KOPT-K1 (cell line): ENCODE data around the gene PDZD4.

Source experiments
- H3K27ac ChIP-seq: fragments of 200-600 bp; sonication (generic); 2 replicates; pipeline ENCODE4 v1.5.1; 2016; ENCODE audit warnings: antibody characterized with exemption, mild to moderate bottlenecking, low read depth, low read length; ENCODE audit not compliant: poor library complexity, severe bottlenecking
- H3K36me3 ChIP-seq: fragments of 200-600 bp; sonication (generic); 2 replicates; pipeline ENCODE4 v1.5.1; 2017; ENCODE audit warnings: antibody characterized with exemption, mild to moderate bottlenecking, low read length, moderate library complexity; ENCODE audit not compliant: insufficient read depth
- H3K9me3 ChIP-seq: fragments of 200-600 bp; sonication (generic); 2 replicates; pipeline ENCODE4 v1.5.1; 2017; ENCODE audit warnings: antibody characterized with exemption, low read length, mild to moderate bottlenecking; ENCODE audit not compliant: insufficient read depth, poor library complexity, severe bottlenecking

PDZD4 gene

GRCh38 chrX:153814591-153815315, 15.6 kb downstream of the PDZD4 start:
- no peak overlapping the region for H3K27ac ChIP-seq
- H3K36me3 ChIP-seq, result no peaks in the 10 kb centered on the region
- H3K9me3 ChIP-seq, result no peaks in the 10 kb centered on the region

- Histone ChIP-seq H3K27ac (no peak overlapping the region), H3K9me3 (no peaks in the 10 kb centered on the region), H3K36me3 (no peaks in the 10 kb centered on the region)
Measured at GRCh38 chrX:153813161-153813560, 17.2 kb downstream of the PDZD4 start.

- no peak overlapping the region for H3K27ac ChIP-seq
- no peaks in the 10 kb centered on the region for H3K9me3 ChIP-seq
- no peaks in the 10 kb centered on the region for H3K36me3 ChIP-seq
Measured at GRCh38 chrX:153812220-153812619, 18.1 kb downstream of the PDZD4 start.

GRCh38 chrX:153807976-153808375, 22.4 kb downstream of the PDZD4 start:
- H3K36me3 ChIP-seq, result no peaks in the 10 kb centered on the region
- no peaks in the 10 kb centered on the region for H3K9me3 ChIP-seq
- H3K27ac ChIP-seq, result no peak overlapping the region

- Histone ChIP-seq H3K27ac (no peak overlapping the region), H3K36me3 (no peaks in the 10 kb centered on the region), H3K9me3 (no peaks in the 10 kb centered on the region)
Measured at GRCh38 chrX:153806999-153807575, 23.3 kb downstream of the PDZD4 start.

- Histone ChIP-seq H3K36me3 (no peaks in the 10 kb centered on the region), H3K9me3 (no peaks in the 10 kb centered on the region), H3K27ac (no peak overlapping the region)
Measured at GRCh38 chrX:153805436-153805835, 24.9 kb downstream of the PDZD4 start.

- H3K36me3 ChIP-seq, result no peaks in the 10 kb centered on the region
- no peak overlapping the region for H3K27ac ChIP-seq
- H3K9me3 ChIP-seq, result no peaks in the 10 kb centered on the region
Measured at GRCh38 chrX:153804621-153805020, 25.7 kb downstream of the PDZD4 start.

- no peak overlapping the region for H3K27ac ChIP-seq
- H3K9me3 ChIP-seq, result no peaks in the 10 kb centered on the region
- peaks cover 4% of the 10 kb centered on the region; the same call in 1 of the 2 replicates for H3K36me3 ChIP-seq
Measured at GRCh38 chrX:153804100-153804595, 26.2 kb downstream of the PDZD4 start.

- Histone ChIP-seq H3K9me3 (no peaks in the 10 kb centered on the region), H3K36me3 (peaks cover 11% of the 10 kb centered on the region), H3K27ac (no peak overlapping the region)
Measured at GRCh38 chrX:153803211-153804099, 26.9 kb downstream of the PDZD4 start.

- peaks cover 19% of the 10 kb centered on the region for H3K36me3 ChIP-seq
- H3K27ac ChIP-seq, result no peak overlapping the region
- H3K9me3 ChIP-seq, result no peaks in the 10 kb centered on the region
Measured at GRCh38 chrX:153802513-153803045, 27.8 kb downstream of the PDZD4 start.

GRCh38 chrX:153801669-153802068, 28.7 kb downstream of the PDZD4 start:
- H3K36me3 ChIP-seq, result peaks cover 29% of the 10 kb centered on the region
- no peaks in the 10 kb centered on the region for H3K9me3 ChIP-seq
- H3K27ac ChIP-seq, result no peak overlapping the region

- no peaks in the 10 kb centered on the region for H3K9me3 ChIP-seq
- H3K36me3 ChIP-seq, result peaks cover 38% of the 10 kb centered on the region
- H3K27ac ChIP-seq, result no peak overlapping the region
Measured at GRCh38 chrX:153800746-153801145, 29.6 kb downstream of the PDZD4 start.

- Histone ChIP-seq H3K9me3 (no peaks in the 10 kb centered on the region), H3K36me3 (peaks cover 40% of the 10 kb centered on the region), H3K27ac (no peak overlapping the region)
Measured at GRCh38 chrX:153800177-153800722, 30.1 kb downstream of the PDZD4 start.

- H3K9me3 ChIP-seq, result no peaks in the 10 kb centered on the region
- H3K27ac ChIP-seq, result no peak overlapping the region
- peaks cover 40% of the 10 kb centered on the region for H3K36me3 ChIP-seq
Measured at GRCh38 chrX:153799326-153799725, 31.0 kb downstream of the PDZD4 start.
